ENCODE measurements around the gene CHST15.

CHST15 gene

DNA sequence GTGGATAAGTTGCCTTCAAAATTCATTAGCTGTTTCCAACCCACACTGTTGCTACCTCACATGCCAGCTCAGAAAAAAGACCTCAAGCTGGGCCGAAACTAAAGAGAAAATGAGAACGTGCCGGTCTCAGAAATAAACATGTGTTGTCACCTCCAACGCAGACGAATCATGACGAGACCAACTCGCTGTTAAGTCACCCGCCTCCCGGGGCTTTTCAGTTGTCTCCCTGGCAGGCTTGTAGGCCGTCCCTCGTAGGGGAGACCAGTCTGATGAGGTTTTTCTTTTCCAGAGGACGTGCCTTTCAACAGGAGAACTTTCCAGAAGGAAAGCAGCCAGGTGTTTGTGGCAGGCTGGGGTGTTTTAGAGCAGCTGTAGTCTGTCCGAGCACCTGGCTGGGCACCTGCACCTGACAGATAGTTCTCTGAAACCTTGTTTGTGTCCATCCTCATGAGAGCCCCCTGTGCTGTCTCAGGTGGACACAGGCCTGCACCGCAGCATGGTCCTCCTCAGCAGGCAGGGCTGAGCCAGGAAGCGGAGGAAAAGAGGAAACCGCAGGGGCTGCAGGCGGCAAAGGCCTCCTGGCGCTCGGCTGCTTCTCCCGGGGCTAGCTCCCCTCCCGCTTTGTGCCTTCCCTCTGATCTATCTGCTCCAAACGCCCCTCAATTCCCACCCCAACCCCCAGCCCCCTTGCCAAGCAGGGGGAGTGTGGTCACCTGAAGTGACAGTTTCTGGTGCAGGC, 78.8 kb downstream of the CHST15 start:
- TF ChIP-seq, protein P1, sequence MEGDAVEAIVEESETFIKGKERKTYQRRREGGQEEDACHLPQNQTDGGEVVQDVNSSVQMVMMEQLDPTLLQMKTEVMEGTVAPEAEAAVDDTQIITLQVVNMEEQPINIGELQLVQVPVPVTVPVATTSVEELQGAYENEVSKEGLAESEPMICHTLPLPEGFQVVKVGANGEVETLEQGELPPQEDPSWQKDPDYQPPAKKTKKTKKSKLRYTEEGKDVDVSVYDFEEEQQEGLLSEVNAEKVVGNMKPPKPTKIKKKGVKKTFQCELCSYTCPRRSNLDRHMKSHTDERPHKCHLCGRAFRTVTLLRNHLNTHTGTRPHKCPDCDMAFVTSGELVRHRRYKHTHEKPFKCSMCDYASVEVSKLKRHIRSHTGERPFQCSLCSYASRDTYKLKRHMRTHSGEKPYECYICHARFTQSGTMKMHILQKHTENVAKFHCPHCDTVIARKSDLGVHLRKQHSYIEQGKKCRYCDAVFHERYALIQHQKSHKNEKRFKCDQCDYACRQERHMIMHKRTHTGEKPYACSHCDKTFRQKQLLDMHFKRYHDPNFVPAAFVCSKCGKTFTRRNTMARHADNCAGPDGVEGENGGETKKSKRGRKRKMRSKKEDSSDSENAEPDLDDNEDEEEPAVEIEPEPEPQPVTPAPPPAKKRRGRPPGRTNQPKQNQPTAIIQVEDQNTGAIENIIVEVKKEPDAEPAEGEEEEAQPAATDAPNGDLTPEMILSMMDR (IDR thresholded peaks at IDR 0.05; ENCODE audit: borderline replicate concordance, insufficient read depth, low read depth, low read length) = no peak
- no peak overlapping the region for H3K4me3 ChIP-seq (ENCODE audit: low read depth, low read length)

GRCh38 chr10:124013916-124014315, 79.5 kb downstream of the CHST15 start:
- TF ChIP-seq, protein P1 (IDR thresholded peaks at IDR 0.05; ENCODE audit: borderline replicate concordance, insufficient read depth, low read depth, low read length) = no peak
- no peak overlapping the region for H3K4me3 ChIP-seq (ENCODE audit: low read depth, low read length)

- H3K4me3 ChIP-seq (ENCODE audit: low read depth, low read length) = no peak overlapping the region
- TF ChIP-seq, protein P1 (IDR thresholded peaks at IDR 0.05; ENCODE audit: borderline replicate concordance, insufficient read depth, low read depth, low read length) = no peak
These were observed 80.4 kb downstream of the CHST15 start for GRCh38 chr10:124012991-124013390.

DNA sequence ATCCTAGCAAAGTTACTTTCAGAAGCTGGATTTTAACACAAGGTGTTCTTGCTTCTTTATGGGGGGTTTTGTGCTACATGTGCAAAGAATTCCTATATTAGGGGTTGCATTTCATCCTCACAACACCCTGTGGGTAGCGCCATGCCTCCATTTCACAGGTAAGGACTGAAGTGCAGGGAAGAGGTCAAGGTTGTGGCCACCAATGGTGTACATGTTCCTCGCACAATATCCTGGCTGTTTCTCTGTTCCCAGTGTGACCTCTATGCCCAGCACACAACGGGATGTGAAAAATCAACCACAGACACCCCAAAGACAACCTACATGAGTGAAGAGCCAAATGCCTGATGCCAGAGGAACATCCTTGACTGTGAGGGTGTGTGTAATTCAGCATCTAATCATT, 80.8 kb downstream of the CHST15 start:
- H3K4me3 ChIP-seq (ENCODE audit: low read depth, low read length) = no peak overlapping the region
- TF ChIP-seq, protein P1 (IDR thresholded peaks at IDR 0.05; ENCODE audit: borderline replicate concordance, insufficient read depth, low read depth, low read length) = no peak

DNA sequence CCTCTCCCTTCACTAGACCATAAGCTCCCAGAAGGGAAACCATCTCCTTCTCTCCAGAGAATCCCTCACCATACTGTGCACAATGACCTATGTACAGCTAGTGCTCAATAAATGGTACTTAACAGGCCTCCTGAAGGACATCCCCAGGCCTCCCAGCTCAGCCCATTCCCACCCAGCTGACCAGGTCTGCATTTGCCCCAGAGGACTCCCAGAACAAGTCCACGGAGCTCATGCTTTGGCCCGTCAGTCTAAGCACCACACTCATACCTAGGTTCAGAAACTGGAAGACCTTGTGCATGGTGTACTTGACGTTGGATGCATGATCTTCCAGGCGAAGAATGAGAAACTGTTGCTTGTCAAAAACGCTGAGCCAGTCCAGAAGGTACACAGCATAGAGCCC, 81.3 kb downstream of the CHST15 start:
- no peak overlapping the region for H3K4me3 ChIP-seq (ENCODE audit: low read depth, low read length)

DNA sequence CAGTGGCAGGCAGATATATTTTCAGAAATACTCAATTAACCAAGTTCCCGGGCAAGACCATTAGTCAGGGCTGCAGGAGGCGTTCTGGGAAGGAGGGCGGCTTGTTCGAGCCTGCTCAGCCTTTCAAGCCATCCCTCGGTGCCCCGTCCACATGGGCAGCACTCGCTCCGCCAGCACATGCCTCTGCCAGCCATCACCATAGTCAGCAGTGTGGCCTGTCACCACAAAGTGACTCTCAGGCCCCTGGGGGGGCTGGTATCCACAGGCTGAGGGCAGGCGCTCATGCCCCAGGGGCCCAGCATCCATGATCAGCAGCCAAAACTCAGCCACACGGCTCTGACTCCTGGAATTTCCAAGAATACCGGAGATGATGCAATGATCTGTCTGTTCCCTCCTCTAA, 81.9 kb downstream of the CHST15 start:
- TF ChIP-seq, protein P1 (IDR thresholded peaks at IDR 0.05; ENCODE audit: borderline replicate concordance, insufficient read depth, low read depth, low read length) = no peak

More for the DNA sequence above, 81.3 kb downstream of the CHST15 start:
- TF ChIP-seq, protein P1 (IDR thresholded peaks at IDR 0.05; ENCODE audit: borderline replicate concordance, insufficient read depth, low read depth, low read length) = no peak

DNA sequence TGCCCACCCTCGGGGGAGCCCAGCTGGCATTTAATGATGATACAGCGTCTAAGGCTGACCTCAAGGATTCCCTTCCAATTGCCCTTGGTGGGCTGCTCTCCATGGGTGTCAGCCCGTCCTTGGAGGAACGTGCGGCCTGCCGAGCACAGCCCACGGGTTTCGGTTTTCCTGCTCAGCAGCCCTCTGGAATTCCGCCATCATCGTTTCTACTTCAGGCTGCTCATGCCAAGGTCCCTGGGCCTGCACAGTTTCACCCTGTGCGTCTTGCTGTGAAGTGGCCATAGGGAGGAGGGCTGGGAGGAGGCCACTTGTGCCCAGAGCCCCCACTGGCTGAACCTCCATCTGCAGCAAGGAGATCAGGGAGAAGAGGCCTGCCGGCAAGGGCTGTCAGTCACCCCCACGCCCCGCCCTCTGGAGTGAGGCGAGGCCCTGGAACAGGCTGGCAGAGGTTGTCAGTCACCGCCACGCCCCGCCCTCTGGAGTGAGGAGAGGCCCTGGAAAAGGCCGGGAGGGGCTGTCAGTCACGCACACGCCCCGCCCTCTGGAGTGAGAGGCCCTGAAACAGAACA, 82.8 kb downstream of the CHST15 start:
- TF ChIP-seq, protein P1 (IDR thresholded peaks at IDR 0.05; ENCODE audit: borderline replicate concordance, insufficient read depth, low read depth, low read length) = no peak

More for the DNA sequence above, 81.9 kb downstream of the CHST15 start:
- H3K4me3 ChIP-seq (ENCODE audit: low read depth, low read length) = no peak overlapping the region

More for the DNA sequence above, 82.8 kb downstream of the CHST15 start:
- H3K4me3 ChIP-seq (ENCODE audit: low read depth, low read length) = no peak overlapping the region

Measured in GM12875 (cell line).